Left cardiac atrium (tissue), 4 donors: ENCODE results near the gene TGM1. TPM values are rescaled to one million over a fixed set of nuclear protein-coding genes. Genes with fewer than 3 reads are reported as not detected.

Experiments
- ATAC-seq, 2 donors: fragments of 200-7000 bp; cut with Tn5 transposase; one replicate each; pipeline ENCODE4 v1.9.1; 2020; ENCODE audit warnings: mild to moderate bottlenecking in 2 of 2, moderate library complexity in 2 of 2
- DNase-seq: peaks from one replicate; pipeline ENCODE4 v3.0.0-alpha.2; 2020
- intact Hi-C, 2 donors: fragments of 100-400 bp; cut with DNase I; formaldehyde crosslinking; loops; one replicate each; pipeline versions ENCODE4 v1.14.1 to v1.15.1; 2022 to 2023
- total RNA-seq, 2 donors: library from RNA; stranded (reverse); fragmentation: NEBNext Ultra II Directional; extraction: Animal tissue kit (Norgen Biotek cat#: 25700); gene quantifications; one replicate each; pipeline ENCODE4 v1.2.1, GENCODE V29; 2021
- donor health status: DM: no; HTN: yes; CAD: no.
- donor health status: DM: no; HTN: yes; CAD: no; lungs with severe emphysema.
- donor health status: DM: yes; HTN: yes; CAD: no.
- donor health status: Dilated cardiomyopathy.

Gene TGM1
- total RNA-seq, 2 donors from 2014 or later = 5.5 to 6.4 TPM

DNA sequence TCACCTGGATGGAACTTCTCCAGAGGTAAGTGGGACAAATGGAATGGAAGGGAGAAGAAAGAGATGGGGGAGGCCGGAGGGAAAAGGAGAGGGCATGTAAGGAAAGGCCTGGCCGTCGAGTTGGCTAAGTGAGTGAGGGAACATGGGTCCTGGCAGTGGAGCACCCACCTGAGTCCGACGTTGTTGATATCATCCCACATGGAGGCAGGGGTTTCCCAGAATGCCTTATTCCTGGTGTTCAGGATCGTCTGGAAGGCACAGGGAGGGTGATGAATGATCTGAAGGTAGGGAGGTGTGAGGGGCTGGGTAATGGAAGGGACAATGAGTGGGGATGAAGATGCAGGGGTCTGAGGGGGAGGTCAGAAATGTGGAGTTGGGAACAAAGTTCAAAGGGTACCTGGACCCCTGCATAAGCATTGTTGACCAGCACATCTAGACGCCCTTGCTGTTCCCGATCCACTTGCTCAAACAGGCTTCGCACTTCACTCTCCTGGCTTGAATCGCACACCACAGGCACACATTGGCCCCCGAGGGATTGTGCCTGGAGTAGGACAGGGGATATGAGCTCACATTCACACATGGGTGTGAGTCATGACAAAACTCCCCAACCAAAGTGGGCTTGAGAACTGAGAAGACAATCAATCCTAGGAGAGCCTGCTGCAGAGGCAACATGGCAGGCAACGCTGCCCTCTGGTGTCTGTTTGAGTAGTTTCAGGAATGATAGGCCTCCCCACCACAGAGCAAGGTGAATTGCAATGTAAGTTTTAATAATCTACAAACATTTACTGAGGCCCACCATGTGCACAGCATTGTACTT lies 33.6 kb upstream of the TGM1 start:
- peak; percentile 55 to 71 for ATAC-seq
- intact Hi-C loops = loop anchor here in 1 of 2 donors (1.0 kb wide), 1 partner anchor 53 kb away; no protein-coding TSS in a partner anchor

GRCh38 chr14:24293525-24293924 lies 30.5 kb upstream of the TGM1 start:
- intact Hi-C loops = no loop called here
- DNase-seq = no peak
- ATAC-seq = no peak

More for the DNA sequence above, 33.6 kb upstream of the TGM1 start:
- DNase-seq = peak; percentile 69

- intact Hi-C loops = no loop called here
Observed at GRCh38 chr14:24292118-24292807, 29.3 kb upstream of the TGM1 start.

DNA sequence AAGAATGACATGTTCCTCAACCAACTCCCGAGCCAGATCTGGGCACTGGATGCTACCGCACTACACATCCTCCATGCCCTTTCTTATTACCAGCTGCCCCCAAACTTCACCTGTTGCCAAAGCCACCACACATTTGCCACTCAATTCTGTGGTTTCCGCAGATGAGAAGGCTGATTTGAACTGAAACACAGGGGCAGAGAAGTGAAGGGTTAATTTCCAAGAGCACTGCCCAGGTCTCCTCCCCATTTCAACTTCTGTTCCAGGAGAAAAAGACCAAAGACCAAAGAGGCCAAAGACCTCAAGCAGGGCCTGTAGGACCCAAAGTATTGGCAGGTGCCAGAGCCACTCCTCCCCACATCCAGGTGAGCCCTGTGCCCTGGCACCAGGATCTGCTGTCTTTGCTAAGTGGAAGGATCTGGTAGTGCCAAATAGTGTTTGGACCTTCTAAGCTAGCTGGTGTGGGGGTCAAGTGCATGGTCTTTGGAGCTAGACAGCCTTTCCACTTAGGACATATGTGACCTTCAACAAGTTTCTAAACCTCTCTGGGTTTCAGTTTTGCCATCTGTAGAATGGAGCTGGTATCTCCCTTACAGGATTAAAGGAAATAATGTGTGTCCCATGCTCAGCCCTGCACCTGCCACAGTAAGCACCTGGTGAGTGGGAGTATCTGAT lies 28.6 kb upstream of the TGM1 start:
- no peak for ATAC-seq
- no peak for DNase-seq
- intact Hi-C loops = no loop called here

More at GRCh38 chr14:24292118-24292807, 29.3 kb upstream of the TGM1 start:
- no peak for DNase-seq
- no peak for ATAC-seq

GRCh38 chr14:24290746-24291145 lies 27.8 kb upstream of the TGM1 start:
- intact Hi-C loops = no loop called here
- no peak for ATAC-seq
- no peak for DNase-seq

DNA sequence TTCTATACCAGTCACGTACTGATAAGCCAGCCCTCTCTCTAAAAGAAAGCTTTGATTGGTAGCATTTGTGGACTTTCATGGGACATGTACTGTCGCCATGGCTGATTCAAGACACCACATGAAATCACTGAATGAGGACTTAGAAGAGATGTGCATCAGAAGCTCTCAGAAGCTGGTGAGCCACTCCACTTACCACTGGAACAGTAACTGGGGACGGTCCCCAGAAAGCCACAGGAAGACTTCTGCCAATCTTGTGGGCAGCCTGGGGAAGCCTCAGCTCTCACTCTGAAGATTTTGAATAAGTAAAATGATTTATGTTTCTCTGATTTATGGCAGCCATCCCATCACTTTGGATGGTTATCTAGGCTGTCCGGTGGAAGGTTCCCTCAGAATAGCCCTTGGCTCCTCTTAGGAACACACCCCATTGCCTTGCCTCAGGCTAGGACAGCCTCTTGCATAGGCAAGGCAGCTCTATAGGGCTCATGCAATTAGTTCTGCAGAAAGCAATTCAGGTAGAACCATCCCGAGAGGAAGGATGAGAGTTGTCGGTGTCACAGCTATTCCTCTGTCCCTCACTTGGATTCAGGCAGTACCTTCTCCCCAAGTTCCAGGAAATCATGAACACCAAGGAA lies 26.8 kb upstream of the TGM1 start:
- ATAC-seq (no peak), DNase-seq (no peak)
- intact Hi-C loops = no loop called here

GRCh38 chr14:24286996-24287395 lies 24.0 kb upstream of the TGM1 start:
- intact Hi-C loops = no loop called here
- no peak for ATAC-seq
- DNase-seq = no peak

- ATAC-seq = no peak
- intact Hi-C loops = no loop called here
- DNase-seq = no peak
Observed at GRCh38 chr14:24285351-24285750, 22.4 kb upstream of the TGM1 start.

DNA sequence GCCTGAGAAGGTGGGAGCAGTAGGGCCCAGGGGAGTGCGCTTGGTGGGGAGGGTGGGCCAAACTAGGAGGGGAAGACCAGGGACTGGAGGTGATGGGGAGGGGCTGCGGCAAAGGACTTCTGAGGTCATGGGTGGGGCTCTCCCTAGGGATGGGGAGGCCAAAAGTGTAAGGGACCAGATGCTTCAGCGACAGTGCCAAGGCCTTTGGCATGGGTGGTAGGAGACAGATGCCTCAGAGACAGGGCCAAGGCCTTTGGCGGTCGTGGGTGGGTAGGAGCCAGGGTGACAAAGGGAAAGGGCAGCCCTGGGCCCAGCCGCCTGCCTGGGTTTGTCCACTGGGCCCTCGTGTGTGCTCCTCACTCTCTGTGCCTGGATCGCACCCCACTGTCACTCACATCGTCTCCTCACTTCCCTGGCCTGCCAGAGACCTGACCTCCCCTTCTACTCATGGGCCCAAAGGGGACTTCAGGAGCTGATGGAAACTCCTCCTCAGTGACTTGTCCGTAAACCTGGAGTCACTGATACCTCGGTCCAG lies 21.6 kb upstream of the TGM1 start:
- no peak for DNase-seq
- intact Hi-C loops = loop anchor here in 1 of 2 donors (5.0 kb wide), 1 partner anchor 37 kb away; no protein-coding TSS in a partner anchor
- ATAC-seq = no peak

- DNase-seq (no peak), ATAC-seq (no peak)
- intact Hi-C loops = loop anchor here in 1 of 2 donors (5.0 kb wide), 1 partner anchor 37 kb away; no protein-coding TSS in a partner anchor
Observed at GRCh38 chr14:24283796-24284460, 21.0 kb upstream of the TGM1 start.

DNA sequence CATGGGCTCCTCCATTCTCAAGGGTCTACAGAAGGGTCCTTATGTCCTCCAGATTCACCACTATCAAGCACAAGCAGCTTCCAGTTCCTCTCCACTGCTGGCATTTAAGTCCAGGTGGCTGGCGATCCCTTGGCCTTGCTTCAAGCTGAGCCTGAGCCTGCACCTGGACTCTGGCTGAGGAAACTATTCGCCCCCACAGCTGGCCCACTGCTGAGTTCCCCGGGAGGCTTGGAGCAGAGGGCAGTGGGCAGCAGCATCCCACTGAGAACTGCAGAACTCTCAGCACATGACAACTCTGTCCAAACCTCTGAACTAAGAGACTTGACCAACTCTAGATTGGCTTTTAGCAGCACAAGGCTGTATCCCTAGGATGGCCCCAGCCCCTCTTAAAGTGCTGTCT lies 19.8 kb upstream of the TGM1 start:
- ATAC-seq (no peak), DNase-seq (no peak)
- intact Hi-C loops = loop anchor here in 1 of 2 donors (5.0 kb wide), 1 partner anchor 35 kb away; no protein-coding TSS in a partner anchor

GRCh38 chr14:24281636-24282035 lies 18.7 kb upstream of the TGM1 start:
- intact Hi-C loops = loop anchor here in 1 of 2 donors (5.0 kb wide), 1 partner anchor 34 kb away; no protein-coding TSS in a partner anchor
- ATAC-seq (no peak), DNase-seq (no peak)

DNA sequence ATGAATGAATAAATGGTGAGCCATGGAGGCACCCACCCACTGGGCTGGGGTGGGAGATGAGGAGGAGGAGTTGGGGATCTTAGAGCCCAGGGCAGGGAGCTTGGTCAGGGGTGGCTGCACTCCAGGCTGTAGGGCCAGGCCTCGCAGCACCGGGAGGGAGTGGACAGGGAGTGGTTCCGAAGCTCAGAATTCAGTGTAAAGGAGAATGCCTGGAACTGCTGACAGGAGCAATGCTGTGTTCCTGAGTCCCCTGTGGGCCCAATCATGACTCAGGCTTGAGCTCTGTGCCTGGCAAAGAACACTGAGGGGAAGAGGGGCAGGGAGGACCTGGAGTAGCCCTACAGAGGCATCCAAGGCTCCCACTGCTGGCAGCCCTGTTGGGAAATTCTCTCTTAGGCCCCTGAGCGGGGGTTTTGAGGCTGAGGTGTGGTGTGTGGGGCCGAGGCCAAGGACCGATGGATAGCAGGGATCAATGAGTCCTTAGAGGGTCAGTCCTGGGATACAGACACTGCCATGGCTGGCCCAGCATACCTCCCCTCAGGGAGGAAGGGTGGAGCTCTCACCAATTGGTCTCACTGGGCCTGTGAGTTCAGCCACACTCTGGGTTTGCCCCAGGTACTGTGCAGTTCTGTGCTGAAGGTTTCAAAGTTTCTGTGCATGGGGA lies 18.0 kb upstream of the TGM1 start:
- intact Hi-C loops = loop anchor here in 1 of 2 donors (5.0 kb wide), 1 partner anchor 34 kb away; no protein-coding TSS in a partner anchor
- peak; percentile 6 to 57 for ATAC-seq
- no peak for DNase-seq

DNA sequence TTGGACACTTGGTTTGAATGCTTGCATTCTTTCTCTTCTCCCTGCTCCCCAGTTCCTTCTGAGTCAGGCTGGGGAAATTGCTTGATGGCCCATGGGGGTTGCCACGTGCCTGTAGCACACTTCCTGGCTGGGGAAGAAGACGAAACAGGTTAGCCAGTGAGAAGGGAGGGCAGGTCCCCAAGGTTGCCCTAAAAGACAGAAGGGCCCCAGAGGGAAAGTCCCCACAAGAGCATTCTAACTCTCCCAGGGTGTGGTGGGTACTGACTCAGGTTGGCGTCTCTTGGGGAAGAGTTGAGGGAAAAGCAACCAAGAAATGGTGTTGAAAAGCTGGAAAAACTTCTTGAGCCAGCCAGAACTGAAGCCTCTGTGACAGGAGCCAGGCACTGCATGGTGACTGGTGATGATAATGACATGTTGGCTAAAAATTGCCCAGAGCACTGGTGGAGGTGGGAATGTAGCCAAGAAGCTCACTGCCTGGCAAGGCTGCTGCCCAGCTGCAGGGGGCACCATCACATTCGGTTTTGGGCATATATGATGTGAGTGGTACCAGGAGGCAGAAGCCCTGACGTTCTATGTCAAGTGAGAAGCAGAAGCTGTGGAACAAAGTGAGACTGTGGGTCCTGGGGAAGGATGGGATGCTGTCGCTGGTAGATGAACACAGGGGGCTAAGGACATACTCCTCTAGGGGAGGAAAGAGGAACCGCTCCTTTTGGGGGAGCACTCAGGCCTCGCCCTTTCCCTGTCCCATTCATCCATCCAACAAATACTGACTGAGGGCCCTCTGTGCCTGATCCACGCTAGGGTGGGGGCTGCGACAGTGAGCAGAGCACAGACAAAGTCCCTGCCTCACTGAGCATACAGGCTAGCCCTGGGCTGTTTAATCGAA lies 16.6 kb upstream of the TGM1 start:
- DNase-seq (no peak), ATAC-seq (peak; percentile 50 to 78)
- intact Hi-C loops = loop anchor here in 1 of 2 donors (5.0 kb wide), 1 partner anchor 32 kb away; no protein-coding TSS in a partner anchor

DNA sequence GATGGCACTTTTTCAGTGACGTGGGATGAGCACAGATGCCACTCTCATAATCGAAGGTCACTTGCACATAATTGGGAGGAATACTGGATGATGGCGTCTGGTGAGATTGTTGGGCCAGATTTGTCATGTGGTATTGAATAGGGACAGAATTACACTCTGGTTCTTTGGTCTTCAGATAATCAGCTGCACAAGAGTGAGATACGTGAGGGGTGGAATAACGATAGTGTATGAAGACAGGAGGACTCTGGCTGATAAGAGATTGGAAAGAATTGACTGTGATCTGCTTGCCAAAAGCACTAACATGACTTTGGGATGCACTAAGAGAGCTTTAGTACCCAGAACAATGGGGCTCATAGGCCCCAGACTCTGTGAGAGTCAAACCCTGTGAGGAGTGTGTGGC lies 15.4 kb upstream of the TGM1 start:
- intact Hi-C loops = no loop called here
- DNase-seq = no peak
- ATAC-seq = no peak

GRCh38 chr14:24277606-24278321 lies 14.8 kb upstream of the TGM1 start:
- ATAC-seq (peak in 1 of 2 donors; percentile 2), DNase-seq (no peak)
- intact Hi-C loops = no loop called here
